ENCODE measurements around the gene PALD1.

PALD1 gene

DNA sequence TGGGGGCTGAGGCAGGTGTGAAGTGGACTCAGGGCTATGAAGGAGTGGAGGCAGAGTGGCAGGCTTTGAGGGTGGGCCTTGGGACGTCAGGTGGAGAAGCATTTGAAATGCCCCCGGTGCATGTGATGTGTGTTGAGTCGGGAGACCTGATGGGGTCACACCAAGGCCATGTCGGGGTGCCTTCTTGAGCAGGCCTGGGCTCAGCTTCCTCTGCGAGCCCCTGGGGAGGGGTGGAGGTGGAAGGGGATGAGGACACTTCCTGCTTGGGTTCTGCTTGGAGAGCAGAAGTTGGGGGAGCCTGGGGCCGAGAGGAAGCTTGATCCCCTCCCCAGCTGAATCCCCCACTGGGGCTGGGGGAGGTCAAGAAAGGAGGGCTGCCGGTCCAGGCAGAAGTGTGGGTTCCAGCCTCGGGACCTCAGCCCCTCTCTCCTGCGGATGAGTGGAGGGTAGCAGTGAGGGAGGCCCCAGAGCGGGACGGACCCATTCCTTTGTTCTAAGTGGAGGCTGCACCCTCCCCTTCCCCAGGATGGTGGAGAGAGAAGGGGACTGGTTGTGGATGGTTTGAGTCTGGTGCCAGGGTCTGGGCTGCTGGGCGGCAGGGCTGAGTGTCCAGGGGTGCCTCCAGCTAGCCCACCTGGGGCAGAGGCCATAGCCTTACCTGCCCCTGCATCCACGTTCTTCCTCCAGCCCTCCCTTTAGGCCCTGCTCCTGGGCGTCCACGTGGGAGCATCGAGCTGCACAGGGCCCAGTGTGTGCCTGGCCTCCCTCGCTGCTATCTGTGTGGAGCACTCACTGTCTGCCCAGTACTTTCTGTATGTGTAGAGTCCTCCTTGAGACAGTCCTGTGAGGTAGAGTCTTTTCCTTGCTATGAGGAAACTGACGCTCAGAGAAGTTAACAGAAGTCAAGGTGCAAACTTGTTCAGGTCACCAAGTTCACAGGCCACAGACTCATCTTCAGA, 87.3 kb downstream of the PALD1 start:
- TF ChIP-seq, protein P1, sequence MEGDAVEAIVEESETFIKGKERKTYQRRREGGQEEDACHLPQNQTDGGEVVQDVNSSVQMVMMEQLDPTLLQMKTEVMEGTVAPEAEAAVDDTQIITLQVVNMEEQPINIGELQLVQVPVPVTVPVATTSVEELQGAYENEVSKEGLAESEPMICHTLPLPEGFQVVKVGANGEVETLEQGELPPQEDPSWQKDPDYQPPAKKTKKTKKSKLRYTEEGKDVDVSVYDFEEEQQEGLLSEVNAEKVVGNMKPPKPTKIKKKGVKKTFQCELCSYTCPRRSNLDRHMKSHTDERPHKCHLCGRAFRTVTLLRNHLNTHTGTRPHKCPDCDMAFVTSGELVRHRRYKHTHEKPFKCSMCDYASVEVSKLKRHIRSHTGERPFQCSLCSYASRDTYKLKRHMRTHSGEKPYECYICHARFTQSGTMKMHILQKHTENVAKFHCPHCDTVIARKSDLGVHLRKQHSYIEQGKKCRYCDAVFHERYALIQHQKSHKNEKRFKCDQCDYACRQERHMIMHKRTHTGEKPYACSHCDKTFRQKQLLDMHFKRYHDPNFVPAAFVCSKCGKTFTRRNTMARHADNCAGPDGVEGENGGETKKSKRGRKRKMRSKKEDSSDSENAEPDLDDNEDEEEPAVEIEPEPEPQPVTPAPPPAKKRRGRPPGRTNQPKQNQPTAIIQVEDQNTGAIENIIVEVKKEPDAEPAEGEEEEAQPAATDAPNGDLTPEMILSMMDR (IDR thresholded peaks at IDR 0.05; ENCODE audit: control insufficient read depth, insufficient read depth, low read depth, low read length, missing control alignments): no peak
- no peak for DNase-seq (ENCODE audit: low read depth)
- H3K4me3 ChIP-seq (ENCODE audit: control insufficient read depth, low read depth, low read length): no peak overlapping the region

DNA sequence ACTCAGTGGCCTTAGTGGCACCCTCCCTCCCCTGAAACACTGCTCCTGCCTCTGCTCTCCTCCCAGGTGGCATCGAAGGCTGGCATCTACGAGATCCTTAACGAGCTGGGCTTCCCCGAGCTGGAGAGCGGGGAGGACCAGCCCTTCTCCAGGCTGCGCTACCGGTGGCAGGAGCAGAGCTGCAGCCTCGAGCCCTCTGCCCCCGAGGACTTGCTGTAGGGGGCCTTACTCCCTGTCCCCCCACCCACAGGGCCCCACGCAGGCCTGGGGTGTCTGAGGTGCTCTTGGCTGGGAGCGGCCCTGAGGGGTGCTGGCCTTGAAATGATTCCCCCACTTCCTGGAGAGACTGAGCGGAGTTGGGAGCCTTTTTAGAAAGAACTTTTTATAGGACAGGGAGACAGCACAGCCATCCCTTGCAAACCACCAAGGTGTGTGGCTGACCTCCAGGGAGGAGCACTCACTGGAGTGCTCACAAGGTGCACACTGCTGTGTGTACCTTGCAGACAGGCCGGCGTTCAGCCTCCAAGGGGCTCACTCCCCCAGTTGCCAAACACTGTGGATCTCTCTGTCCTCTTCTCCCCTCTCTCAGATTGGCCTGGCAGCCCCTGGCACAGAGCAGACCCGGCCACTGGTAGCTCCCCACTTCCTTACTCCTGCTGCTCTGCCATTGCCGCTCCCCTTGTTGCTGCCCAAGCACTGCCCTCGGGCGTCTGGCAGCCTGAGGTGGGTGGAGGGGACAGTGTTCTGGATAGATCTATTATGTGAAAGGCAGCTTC, 88.1 kb downstream of the PALD1 start:
- TF ChIP-seq, protein P1 (IDR thresholded peaks at IDR 0.05; ENCODE audit: control insufficient read depth, insufficient read depth, low read depth, low read length, missing control alignments): no peak
- DNase-seq (ENCODE audit: low read depth): no peak
- no peak overlapping the region for H3K4me3 ChIP-seq (ENCODE audit: control insufficient read depth, low read depth, low read length)

DNA sequence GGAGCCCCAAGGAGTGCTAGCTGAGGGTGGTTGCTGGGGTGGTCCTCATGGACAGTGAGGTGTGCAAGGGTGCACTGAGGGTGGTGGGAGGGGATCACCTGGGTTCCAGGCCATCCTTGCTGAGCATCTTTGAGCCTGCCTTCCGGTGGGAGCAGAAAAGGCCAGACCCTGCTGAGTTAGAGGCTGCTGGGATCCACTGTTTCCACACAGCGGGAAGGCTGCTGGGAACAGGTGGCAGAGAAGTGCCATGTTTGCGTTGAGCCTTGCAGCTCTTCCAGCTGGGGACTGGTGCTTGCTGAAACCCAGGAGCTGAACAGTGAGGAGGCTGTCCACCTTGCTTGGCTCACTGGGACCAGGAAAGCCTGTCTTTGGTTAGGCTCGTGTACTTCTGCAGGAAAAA, 89.0 kb downstream of the PALD1 start:
- no peak overlapping the region for H3K4me3 ChIP-seq (ENCODE audit: control insufficient read depth, low read depth, low read length)
- no peak for DNase-seq (ENCODE audit: low read depth)
- TF ChIP-seq, protein P1 (IDR thresholded peaks at IDR 0.05; ENCODE audit: control insufficient read depth, insufficient read depth, low read depth, low read length, missing control alignments): no peak

DNA sequence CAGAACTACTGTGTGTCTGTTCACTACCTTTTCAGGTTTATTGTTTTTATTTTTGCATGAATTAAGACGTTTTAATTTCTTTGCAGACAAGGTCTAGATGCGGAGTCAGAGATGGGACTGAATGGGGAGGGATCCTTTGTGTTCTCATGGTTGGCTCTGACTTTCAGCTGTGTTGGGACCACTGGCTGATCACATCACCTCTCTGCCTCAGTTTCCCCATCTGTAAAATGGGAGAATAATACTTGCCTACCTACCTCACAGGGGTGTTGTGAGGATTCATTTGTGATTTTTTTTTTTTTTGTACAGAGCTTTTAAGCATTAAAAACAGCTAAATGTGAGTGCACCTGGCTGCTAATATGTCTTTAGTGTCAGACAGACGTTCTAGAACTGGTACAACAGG, 89.5 kb downstream of the PALD1 start:
- no peak overlapping the region for H3K4me3 ChIP-seq (ENCODE audit: control insufficient read depth, low read depth, low read length)
- DNase-seq (ENCODE audit: low read depth): no peak
- TF ChIP-seq, protein P1 (IDR thresholded peaks at IDR 0.05; ENCODE audit: control insufficient read depth, insufficient read depth, low read depth, low read length, missing control alignments): no peak

DNA sequence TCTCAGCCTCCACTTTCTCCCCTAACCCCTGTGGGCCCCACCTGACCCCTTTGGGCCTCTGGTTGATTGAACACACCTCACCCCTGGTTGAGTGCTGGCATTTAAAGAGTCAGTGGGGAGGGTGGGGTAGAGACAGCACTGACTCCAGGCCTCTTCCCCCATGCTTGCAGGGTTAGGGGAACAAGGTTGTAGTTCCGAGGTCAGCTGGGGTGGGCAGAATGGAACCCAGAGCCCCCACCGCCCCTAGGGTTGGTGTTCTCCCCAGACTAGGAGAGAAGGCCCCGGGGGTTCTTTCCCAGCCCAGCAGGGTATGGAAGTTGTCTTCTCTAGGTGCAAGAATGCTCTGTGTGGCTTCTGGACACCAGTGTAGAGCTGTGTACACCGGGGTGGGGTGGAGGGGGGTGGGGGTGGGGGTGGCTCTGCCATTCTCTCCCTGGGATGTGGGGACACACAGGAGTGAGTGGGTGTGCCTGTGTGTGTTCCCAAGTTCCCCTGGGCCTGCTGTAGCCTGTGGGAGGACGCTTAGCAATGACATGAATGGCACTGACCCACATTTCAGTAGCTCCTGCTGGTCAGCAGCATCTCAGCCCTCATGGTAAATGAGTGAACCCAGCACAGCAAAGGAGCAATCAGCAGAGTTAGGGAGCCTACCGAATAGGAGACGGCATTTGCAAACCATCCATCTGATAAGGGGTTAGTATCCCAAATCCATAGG, 90.4 kb downstream of the PALD1 start:
- TF ChIP-seq, protein P1 (IDR thresholded peaks at IDR 0.05; ENCODE audit: control insufficient read depth, insufficient read depth, low read depth, low read length, missing control alignments): no peak
- no peak for DNase-seq (ENCODE audit: low read depth)
- H3K4me3 ChIP-seq (ENCODE audit: control insufficient read depth, low read depth, low read length): no peak overlapping the region

DNA sequence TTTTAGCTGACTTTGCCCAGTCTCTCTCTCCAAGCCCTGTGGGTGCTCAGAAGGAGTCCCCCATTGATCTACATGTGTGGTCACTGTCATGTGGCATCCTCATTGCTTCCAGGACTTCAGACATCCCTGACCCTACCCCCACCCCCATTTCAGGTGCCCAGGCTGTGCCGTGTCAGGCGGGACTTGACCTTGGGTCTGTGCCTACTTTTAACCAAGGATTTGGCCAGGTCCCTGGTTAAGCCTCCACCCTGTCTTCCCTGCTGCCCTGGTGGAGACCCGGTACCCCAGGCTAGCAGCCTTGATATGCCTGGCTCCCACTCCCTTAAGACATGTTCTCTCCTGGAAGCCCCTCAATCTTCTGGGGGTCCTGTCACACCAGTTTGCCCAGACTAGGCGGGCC, 92.7 kb downstream of the PALD1 start:
- DNase-seq (ENCODE audit: low read depth): no peak
- TF ChIP-seq, protein P1 (IDR thresholded peaks at IDR 0.05; ENCODE audit: control insufficient read depth, insufficient read depth, low read depth, low read length, missing control alignments): no peak
- H3K4me3 ChIP-seq (ENCODE audit: control insufficient read depth, low read depth, low read length): no peak overlapping the region

All from AG09309 (cell line).